HEK293T (cell line): ENCODE data around the gene ZNF311.

Experiments
- BHLHE40 ChIP-seq: fragments of 450-650 bp; IDR thresholded peaks from 2 replicates; pipeline ENCODE4 v1.6.1; 2016; ENCODE audit warnings: mild to moderate bottlenecking, moderate library complexity, borderline replicate concordance
- ELF4 ChIP-seq: fragments of 450-650 bp; IDR thresholded peaks from 2 replicates; pipeline ENCODE4 v1.6.1; 2017; ENCODE audit warnings: antibody characterized with exemption
- HDGF ChIP-seq: fragments of 450-650 bp; IDR thresholded peaks from 2 replicates; pipeline ENCODE4 v1.6.1; 2017; ENCODE audit warnings: antibody characterized with exemption, borderline replicate concordance
- ZNF384 ChIP-seq: fragments of 450-650 bp; IDR thresholded peaks from 2 replicates; pipeline ENCODE4 v1.6.1; 2016

GRCh38 chr6:28983838-28984237, 21.3 kb downstream of the ZNF311 start:
- TF ChIP-seq ELF4 (no peak), HDGF (no peak), BHLHE40 (no peak), ZNF384 (no peak)
